ENCODE measurements around the gene KCNC3.

Gene KCNC3

DNA sequence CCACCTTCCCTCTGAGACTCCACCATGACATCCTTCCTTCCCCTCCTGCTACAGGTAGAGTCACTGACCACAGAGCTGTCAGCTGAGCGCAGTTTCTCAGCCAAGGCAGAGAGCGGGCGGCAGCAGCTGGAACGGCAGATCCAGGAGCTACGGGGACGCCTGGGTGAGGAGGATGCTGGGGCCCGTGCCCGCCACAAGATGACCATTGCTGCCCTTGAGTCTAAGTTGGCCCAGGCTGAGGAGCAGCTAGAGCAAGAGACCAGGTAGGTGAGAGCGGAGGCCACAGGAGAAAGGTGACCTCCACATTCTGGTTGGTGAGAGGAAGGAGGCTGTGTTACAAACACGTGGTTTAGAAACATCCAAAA lies 27.6 kb downstream of the KCNC3 start:
- Histone ChIP-seq H3K27me3 (replicated peaks; ENCODE audit: control insufficient read depth, insufficient read depth, low read length) (no peaks in the 10 kb centered on the region), H3K4me3 (replicated peaks; ENCODE audit: low read depth, low read length) (no peak overlapping the region), H3K36me3 (ENCODE audit: control insufficient read depth, insufficient read depth, low read length) (no peaks in the 10 kb centered on the region)
- no peak for DNase-seq (ENCODE audit: extremely low read depth, insufficient read length)
- TF ChIP-seq, protein P1, sequence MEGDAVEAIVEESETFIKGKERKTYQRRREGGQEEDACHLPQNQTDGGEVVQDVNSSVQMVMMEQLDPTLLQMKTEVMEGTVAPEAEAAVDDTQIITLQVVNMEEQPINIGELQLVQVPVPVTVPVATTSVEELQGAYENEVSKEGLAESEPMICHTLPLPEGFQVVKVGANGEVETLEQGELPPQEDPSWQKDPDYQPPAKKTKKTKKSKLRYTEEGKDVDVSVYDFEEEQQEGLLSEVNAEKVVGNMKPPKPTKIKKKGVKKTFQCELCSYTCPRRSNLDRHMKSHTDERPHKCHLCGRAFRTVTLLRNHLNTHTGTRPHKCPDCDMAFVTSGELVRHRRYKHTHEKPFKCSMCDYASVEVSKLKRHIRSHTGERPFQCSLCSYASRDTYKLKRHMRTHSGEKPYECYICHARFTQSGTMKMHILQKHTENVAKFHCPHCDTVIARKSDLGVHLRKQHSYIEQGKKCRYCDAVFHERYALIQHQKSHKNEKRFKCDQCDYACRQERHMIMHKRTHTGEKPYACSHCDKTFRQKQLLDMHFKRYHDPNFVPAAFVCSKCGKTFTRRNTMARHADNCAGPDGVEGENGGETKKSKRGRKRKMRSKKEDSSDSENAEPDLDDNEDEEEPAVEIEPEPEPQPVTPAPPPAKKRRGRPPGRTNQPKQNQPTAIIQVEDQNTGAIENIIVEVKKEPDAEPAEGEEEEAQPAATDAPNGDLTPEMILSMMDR (IDR thresholded peaks at IDR 0.05; ENCODE audit: insufficient read depth, low read length, poor library complexity, severe bottlenecking) = no peak

DNA sequence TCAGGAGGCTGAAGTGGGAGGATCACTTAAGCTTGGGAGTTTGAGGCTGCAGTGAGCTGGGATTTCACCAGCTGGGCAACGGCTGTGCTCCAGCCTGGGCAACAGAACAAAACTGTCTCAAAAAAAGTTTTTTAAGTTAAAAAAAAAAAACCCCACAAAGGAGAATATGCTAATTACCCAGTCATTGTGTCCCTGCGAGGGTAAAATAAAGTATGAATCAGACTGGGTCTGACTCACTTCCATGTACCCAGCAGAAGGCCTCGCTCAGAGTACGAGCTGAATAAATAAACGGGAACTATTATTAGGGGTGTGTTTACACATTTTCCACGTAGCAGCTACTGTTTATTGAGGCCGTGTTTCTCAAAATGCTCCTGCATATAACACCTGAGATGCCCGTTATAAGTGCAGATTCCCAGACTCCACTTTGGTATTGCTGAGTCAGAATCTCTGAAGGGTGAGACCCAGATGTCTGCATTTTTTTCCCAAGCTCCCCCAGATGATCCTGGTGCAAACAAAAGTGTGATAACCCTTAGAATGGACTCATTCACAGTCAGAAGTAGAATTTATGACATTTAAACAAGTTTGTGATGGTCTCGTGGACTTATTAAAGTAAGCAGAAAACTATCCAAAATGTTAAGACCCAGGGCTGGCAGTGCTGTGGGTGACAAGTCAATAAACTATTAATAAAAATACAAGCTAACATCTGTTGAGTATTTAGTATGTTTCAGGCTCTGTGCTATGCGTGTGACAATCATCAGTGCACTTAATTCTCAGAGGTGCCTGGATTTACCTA lies 28.2 kb downstream of the KCNC3 start:
- TF ChIP-seq, protein P1 (IDR thresholded peaks at IDR 0.05; ENCODE audit: insufficient read depth, low read length, poor library complexity, severe bottlenecking) = no peak
- Histone ChIP-seq H3K36me3 (ENCODE audit: control insufficient read depth, insufficient read depth, low read length) (no peaks in the 10 kb centered on the region), H3K4me3 (replicated peaks; ENCODE audit: low read depth, low read length) (no peak overlapping the region), H3K27me3 (replicated peaks; ENCODE audit: control insufficient read depth, insufficient read depth, low read length) (no peaks in the 10 kb centered on the region)
- DNase-seq (ENCODE audit: extremely low read depth, insufficient read length) = peak; percentile 33

DNA sequence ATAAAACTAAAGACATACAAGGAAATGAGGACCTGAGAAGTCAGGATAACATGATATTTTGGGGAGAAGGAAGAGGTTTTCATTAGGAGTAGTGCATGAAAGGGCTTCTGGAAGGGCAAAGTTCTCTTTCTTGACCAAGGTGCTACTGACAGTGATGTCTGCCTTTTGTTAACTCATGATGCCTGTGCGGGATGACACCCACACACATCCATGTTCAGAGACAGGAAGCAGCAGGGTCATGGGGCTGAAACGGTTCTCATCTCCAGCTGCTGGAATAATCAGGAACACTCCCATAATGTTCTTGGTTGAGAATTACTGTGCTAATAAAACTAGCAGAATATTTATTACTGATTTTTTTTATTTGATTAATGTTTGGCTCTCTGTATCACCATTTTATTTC lies 29.1 kb downstream of the KCNC3 start:
- TF ChIP-seq, protein P1 (IDR thresholded peaks at IDR 0.05; ENCODE audit: insufficient read depth, low read length, poor library complexity, severe bottlenecking) = no peak
- no peak for DNase-seq (ENCODE audit: extremely low read depth, insufficient read length)
- H3K27me3 ChIP-seq (replicated peaks; ENCODE audit: control insufficient read depth, insufficient read depth, low read length) = no peaks in the 10 kb centered on the region
- H3K36me3 ChIP-seq (ENCODE audit: control insufficient read depth, insufficient read depth, low read length) = no peaks in the 10 kb centered on the region
- no peak overlapping the region for H3K4me3 ChIP-seq (replicated peaks; ENCODE audit: low read depth, low read length)

DNA sequence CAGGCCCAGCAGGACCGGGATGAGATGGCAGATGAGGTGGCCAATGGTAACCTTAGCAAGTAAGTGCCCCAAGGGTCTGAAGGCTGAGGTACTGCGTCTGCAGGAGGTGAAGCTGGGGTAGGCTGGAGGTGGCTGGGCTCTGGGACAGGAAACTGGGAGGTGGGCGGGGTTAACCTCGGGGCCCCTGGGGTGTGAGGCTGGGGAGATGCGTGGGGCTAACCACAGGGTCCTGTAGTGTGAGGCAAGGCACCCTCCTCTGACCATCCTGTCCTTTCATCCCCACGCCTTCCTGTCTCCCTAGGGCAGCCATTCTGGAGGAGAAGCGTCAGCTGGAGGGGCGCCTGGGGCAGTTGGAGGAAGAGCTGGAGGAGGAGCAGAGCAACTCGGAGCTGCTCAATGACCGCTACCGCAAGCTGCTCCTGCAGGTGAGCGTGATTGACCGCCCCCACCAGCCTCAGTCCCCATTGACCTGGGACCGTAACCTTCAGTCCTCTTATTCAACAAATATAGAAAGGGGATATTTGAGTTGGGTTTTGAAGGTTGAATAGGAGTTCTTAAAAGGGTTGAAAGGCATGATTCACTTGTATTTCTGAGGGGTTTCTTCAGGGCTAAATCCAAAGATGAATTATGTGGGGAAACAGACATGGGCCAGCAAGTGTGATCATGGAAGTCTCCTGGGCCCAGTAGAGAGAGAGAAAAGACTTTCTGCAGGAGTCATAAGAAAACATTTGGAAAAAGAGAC lies 35.7 kb downstream of the KCNC3 start:
- Histone ChIP-seq H3K4me3 (replicated peaks; ENCODE audit: low read depth, low read length) (no peak overlapping the region), H3K36me3 (ENCODE audit: control insufficient read depth, insufficient read depth, low read length) (no peaks in the 10 kb centered on the region), H3K27me3 (replicated peaks; ENCODE audit: control insufficient read depth, insufficient read depth, low read length) (no peaks in the 10 kb centered on the region; the same call in 1 of the 2 replicates)
- TF ChIP-seq, protein P1 (IDR thresholded peaks at IDR 0.05; ENCODE audit: insufficient read depth, low read length, poor library complexity, severe bottlenecking) = no peak
- DNase-seq (ENCODE audit: extremely low read depth, insufficient read length) = no peak

DNA sequence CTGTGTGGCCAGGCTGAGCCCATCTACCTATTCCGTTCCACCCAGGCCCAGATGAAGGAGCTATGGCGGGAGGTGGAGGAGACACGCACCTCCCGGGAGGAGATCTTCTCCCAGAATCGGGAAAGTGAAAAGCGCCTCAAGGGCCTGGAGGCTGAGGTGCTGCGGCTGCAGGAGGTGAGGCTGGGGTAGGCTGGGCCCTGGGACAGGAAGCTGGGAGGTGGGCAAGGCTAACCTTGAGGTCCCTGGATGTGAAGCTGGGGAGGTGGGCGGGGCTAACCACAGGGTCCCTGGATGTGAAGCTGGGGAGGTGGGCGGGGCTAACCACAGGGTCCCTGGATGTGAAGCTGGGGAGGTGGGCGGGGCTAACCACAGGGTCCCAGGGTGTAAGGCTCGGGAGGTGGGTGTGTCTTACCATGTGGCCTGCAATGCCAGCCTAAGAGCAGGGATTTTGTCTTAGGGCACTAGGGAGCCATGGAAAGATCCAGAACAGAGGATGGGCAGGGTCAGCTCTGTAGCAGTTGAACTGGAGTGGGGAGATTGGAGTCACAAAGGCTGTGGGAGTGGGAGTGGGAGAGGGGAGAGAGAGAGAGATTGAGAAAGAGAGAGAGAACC lies 36.9 kb downstream of the KCNC3 start:
- Histone ChIP-seq H3K36me3 (ENCODE audit: control insufficient read depth, insufficient read depth, low read length) (no peaks in the 10 kb centered on the region), H3K4me3 (replicated peaks; ENCODE audit: low read depth, low read length) (no peak overlapping the region), H3K27me3 (replicated peaks; ENCODE audit: control insufficient read depth, insufficient read depth, low read length) (no peaks in the 10 kb centered on the region; the same call in 1 of the 2 replicates)
- no peak for DNase-seq (ENCODE audit: extremely low read depth, insufficient read length)
- TF ChIP-seq, protein P1 (IDR thresholded peaks at IDR 0.05; ENCODE audit: insufficient read depth, low read length, poor library complexity, severe bottlenecking) = no peak
